Bone marrow (tissue), 2 donors: ENCODE data around the gene ERP44.
"Not testable (repeated sequence)": the region's sequence is repeated elsewhere in the genome, so short reads cannot be mapped to it uniquely, and the experiment has no call there.

Experiments
- DNase-seq, 2 donors: peaks; one replicate each; lab custom pipeline; 2025; lab: John Stamatoyannopoulos, UW

Gene ERP44

DNA sequence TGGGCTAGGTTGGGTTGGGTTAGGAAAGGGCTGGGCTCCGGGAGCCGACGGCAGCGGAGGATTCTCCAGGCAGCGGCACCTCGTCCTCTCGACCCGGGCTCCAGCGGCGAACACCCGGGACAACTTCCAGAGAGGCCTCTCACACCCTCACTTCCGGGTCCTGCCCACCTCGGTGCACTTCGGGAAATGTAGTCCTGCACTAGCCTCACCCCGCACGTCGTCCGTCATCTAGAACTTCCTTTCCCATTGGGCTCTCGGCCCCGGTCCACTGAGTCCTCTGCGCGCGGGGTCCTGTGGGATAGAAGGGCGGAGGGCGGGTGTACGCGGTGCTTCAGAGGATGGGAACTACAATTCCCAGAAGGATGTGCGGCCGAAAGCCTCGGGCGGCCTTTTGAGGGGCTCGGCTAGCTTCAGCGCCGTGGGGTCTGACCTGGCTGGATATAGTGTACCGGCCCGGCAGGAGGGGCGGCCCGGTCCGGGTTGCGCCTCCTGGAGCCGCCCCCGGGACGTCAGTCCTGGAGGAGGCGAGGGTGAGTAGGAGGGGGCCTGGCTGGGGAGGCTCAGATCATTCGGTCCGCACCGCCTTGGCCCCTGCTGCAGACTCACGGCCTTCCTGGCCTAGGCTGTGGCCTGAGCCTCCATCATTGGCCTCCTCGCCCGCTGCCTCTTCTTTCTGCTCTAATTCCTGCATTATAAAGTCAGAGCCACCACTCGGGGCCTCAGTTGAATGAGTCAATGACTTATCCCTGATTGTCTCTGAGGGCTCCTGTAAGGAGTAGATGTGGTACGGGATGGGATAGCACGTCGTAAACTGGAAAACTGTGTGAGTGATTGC lies at the start of gene ERP44, which contains the start of gene INVS:
TSS of gene ERP44 (minus strand) at position 114 of the 835 bp plus-strand sequence. CDS start 160 bp downstream, outside the sequence.
TSS of gene INVS (plus strand) at position 357 of the 835 bp plus-strand sequence. CDS start 5,279 bp downstream, outside the sequence.
- DNase-seq = peak; percentile 87 to 100

DNA sequence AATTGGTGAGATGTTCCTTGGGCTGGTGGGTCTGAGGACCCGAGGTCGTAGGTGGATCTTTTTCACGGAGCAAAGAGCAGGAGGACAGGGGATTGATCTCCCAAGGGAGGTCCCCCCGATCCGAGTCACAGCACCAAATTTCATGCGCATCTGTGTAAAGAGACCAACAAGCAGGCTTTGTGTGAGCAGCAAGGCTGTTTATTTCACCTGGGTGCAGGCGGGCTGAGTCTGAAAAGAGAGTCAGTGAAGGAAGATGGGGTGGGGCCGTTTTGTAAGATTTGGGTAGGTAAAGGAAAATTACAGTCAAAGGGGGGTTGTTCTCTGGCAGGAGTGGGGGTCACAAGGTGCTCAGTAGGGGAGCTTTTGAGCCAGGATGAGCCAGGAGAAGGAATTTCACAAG lies 47.2 kb upstream of the ERP44 start:
- DNase-seq = not testable (repeated sequence)

DNA sequence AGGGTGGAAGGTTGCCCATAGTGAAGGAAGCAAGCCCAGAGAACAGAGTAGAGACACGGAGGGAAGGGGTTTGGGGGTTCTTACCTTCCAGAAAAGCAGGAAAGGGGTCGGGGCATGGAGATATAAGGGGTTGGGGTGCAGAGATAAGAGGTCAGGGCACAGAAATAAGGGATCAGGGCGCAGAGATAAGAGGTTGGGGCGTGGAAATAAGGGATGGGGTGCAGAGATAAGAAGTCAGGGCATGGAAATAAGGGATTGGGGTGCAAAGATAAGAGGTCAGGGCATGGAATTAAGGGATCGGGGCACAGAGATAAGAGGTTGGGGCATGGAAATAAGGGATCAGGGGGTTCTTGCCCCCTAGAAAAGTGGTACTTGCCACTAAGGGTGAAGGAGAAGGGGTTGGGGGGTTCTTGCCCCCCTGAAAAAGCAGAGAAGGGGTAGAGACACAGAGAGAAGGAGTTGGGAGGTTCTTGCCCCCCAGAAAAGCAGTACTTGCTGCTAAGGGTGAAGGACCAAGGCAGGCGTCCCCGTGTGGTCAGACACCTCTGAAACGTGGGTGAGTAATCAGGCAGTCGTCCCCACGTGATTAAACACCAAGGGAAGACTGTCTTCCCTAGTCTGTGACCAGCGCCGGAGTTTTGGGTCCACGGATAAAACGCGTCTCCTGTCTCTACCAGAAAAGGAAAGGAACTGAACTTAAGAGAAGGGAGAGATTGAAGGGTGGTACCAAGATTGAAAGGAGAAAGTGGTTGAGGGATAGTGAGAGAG lies 46.6 kb upstream of the ERP44 start:
- not testable (repeated sequence) for DNase-seq

DNA sequence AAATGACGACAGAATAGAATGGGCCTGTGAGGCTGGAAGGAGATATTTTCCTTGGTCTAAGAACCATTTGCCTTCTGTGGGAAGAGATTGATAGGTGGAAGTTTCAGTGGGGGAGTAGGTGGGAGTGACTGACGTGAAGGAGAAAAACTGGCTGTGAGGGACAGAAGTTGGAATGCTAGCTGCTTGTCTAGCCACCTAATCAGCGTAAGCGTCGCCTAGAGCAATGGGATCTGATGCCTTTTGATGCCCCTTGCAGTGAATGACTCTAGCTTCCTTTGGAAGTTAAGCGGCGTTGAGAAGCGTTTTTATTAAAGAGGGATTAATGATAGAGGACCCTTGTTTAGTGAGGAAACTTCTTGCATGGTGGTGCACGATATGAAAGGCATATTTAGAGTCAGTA lies 43.1 kb upstream of the ERP44 start:
- DNase-seq = not testable (repeated sequence)

DNA sequence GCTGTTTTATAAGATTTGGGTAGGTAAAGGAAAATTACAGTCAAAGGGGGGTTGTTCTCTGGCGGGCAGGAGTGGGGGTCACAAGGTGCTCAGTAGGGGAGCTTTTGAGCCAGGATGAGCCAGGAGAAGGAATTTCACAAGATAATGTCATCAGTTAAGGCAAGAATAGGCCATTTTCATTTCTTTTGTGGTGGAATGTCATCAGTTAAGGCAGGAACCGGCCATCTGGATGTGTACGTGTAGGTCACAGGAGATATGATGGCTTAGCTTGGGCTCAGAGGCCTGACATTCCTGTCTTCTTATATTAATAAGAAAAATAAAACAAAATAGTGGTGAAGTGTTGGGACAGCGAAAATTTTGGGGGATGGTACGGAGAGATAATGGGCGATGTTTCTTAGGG lies 41.5 kb upstream of the ERP44 start:
- DNase-seq = not testable (repeated sequence)

DNA sequence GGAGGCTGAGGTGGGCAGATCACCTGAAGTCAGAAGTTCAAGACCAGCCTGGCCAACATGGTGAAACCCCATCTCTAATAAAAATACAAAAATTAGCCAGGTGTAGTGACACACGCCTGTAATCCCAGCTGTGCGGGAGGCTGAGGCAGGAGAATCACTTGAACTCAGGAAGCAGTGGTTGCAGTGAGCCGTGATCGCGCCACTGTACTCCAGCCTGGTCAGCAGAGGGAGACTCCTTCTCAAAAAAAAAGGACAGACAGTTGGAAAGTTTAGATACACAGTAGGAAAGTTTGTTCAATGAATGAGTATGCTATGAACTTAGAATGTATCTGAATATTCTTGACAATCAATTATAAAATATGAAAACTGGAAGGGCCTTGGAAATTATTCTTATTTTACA lies 38.0 kb upstream of the ERP44 start:
- DNase-seq = not testable (repeated sequence)

DNA sequence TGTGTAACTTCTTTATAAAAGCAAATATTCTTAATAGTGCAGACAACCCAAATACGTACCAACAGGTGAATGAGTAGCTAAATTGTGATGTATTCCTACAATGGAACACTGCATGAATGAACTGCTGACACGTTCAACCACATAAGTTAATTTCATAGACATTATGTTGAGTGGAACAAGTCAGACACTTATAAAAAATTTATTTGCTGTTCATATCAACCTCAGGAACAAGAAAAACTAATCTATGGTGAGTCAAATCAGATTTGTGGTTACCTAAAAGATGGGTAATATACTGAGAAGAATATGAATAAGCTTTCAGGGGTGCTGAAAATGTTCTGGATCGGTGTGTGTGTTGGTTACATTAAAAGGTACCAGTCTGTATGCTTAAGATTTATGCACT lies 35.9 kb upstream of the ERP44 start:
- no peak for DNase-seq

DNA sequence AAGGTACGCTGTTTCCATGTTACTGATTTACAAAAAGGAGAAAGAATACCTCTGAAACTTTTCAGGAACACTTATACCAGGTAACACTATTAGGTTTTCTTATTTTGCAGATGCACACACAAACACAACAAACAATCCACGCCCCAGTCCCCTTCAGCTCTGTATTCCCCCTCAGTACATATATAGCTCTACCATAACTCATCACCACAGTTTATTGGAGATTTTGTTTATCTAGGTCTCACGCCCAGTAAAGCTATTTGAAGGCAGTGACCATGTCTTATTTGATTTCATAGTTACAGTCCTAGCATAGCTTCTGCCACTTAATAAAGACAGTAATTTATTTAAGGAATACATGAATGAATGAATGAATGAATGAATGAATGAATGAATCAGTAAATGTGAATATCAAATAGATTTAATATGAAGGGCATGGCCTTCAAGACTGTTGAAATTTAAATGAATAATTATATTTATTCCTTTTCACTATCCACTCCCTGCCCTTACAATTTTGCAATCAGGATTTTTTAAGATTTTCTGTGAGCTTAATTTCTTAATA lies 33.2 kb upstream of the ERP44 start:
- no peak for DNase-seq

DNA sequence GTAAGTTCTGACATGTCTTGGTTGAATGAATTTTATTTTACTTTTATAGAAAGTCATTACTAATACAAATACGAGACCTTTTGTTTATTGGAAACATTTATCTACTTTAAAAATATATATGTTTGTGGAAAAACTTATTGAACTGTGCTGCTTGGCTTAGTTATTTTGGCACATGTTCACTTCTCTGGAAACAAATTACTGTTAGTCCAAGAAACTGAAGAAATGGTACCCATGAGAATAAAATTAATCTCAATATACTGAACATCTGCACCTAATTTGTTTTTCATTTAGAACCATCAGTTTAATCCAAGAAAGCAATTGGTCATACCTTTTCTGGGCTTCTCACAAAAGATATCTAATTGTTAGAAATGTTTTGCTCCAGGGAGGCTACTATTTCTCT lies 32.4 kb upstream of the ERP44 start:
- DNase-seq = no peak

DNA sequence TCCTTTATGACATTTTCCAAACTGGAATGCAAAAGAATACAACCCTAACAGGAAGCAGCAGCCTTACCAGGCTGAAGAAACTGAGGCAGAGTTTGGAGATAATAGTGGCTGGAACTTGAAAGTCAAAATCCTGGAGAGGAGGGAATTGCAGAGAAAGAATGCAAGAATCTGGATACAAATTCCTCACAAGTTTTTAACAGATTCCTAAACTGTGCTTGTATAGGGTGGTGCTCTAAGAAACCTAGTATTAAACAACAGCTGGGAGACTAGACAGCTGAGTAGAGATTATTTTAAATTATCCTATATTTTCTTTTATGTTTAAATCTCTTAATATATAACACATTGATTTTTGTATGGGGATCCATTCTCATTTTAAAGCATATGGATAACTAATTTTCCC lies 31.0 kb upstream of the ERP44 start:
- no peak for DNase-seq

GRCh38 chr9:100126423-100126822 lies 27.6 kb upstream of the ERP44 start:
- DNase-seq = no peak

GRCh38 chr9:100125910-100126309 lies 27.1 kb upstream of the ERP44 start:
- DNase-seq = no peak

DNA sequence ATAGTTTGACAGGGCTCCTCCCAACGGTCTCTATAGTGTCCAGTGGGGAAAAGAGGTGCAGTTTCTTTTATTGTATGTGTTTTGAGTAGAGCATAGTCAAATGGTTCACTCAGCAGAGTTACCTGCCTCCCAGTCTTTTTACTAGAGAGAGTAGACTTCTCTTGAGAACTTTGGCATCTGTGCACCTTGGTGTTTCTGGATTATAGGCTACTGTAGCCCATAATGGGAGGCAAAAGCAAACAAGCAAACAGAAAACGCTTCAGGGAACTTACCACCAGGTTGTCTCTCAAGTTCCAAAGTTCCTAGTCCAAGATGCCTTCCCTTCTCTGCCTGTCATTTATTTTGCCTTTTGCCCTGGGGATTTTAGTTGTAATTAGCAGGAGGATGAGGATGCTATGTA lies 26.4 kb upstream of the ERP44 start:
- DNase-seq = no peak

DNA sequence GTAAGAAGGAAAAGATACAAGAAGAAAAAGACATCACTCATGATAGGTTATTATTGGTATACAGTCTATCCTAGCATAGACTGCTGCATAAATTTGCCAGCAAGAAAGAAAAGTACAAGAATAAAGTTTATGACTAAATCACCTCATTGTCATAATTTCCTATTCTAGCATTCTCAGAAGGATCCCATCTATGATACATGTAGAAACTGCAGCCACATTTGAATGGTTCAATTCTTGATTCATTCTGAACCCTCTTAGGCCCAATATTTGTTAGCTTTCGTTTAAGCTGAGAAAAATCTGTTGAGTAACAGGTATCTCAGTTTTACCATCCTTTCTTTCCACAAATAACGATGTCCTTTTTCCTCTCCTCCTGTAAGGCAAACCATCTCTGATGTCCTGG lies 21.5 kb upstream of the ERP44 start:
- no peak for DNase-seq

DNA sequence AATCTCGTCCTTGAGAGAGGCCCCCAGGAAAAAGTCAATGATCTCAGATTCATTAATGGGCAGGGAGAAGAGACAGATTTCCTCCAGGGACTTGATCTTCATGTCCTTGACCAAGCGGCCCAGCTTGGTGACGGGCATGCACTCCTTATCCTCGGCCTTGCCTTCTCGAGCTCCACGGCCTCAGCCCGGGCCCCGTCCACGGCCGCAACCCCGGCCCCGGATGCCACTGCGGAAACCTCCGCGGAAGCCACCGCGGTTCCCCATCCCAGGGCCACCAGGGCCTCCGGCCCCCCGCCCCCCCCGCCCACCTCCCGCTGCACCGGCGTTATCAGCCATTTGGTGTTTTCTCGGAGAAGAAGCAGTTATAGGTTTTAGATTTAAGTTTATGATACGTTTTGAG lies 18.5 kb upstream of the ERP44 start:
- no peak for DNase-seq

DNA sequence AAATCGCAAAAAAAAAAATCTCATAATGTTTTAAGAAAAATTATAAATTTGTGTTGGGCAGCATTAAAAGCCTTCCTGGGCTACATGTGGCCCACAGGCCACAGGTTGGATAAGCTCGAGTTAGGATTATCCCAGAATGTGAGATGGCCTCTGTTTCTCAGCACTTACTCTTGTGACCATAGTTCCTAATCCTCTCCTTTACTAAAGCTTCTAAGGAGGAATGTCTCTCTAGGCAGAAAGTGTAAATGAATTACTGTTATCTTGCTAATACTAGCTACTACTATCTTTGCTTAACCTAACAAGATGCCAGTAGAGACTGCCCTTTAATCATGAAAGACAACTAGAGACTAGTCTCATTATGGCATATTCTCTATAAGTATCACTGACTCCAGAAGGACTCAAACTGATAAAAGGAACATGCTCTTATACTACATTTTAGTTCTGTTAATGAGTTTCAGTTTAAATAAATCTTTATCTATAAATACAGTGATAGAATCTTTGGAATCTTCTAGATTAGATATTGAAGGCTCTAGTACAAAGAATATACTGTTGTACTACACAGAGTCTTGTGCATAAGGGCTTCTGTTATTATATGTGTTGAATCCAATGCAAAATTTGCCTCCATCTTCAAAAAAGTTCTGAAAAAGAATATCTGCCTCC lies 14.0 kb upstream of the ERP44 start:
- no peak for DNase-seq

- DNase-seq = peak in 1 of 2 donors; percentile 30
Observed at GRCh38 chr9:100111235-100111634, 12.4 kb upstream of the ERP44 start.

- no peak for DNase-seq
Observed at GRCh38 chr9:100108559-100108958, 9.8 kb upstream of the ERP44 start.

GRCh38 chr9:100106616-100107015 lies 7.8 kb upstream of the ERP44 start:
- no peak for DNase-seq

- no peak for DNase-seq
Observed at GRCh38 chr9:100105861-100106260, 7.1 kb upstream of the ERP44 start.

GRCh38 chr9:100104314-100104713 lies 5.5 kb upstream of the ERP44 start:
- DNase-seq = no peak

DNA sequence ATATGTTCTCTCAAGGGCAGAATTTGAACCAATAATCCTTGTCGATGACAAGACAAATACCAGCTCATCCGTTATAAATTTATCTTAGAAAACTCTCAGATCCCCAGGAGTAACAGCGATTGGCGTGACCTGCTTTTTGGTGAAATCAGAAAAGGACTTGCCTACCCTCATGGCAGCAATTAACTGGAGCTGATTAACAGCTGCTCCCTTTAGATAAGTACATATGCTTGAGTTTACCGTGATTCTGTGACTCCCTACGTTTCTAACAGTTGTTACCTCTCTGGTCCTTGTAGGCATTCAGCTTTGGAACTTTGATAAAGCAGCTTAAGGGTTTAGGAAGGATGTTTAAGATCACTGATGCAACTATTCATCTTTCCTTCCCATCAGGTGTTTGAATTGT lies 2.8 kb upstream of the ERP44 start:
- no peak for DNase-seq
